SK-N-DZ (cell line): ENCODE measurements around the gene CHTF8.
"Not testable (repeated sequence)": the region's sequence is repeated elsewhere in the genome, so short reads cannot be mapped to it uniquely, and the experiment has no call there.

ENCODE experiments used
- DNase-seq: peaks from one replicate; pipeline ENCODE4 v3.0.0-alpha.2; 2015; ENCODE audit warnings: low spot score

Gene CHTF8

GRCh38 chr16:69139464-69139863 is 7.1 kb upstream of the CHTF8 start:
- not testable (repeated sequence) for DNase-seq

- no peak for DNase-seq
Measured at GRCh38 chr16:69138608-69139007, 6.2 kb upstream of the CHTF8 start.

GRCh38 chr16:69133373-69133954 is 1.1 kb upstream of the CHTF8 start:
- DNase-seq, result no peak

GRCh38 chr16:69131839-69132423 is 457 bp downstream of the CHTF8 start:
- DNase-seq, result peak; percentile 84

GRCh38 chr16:69131167-69131838 is 1.1 kb downstream of the CHTF8 start:
- DNase-seq, result peak; percentile 35

- no peak for DNase-seq
Measured at GRCh38 chr16:69130461-69130860, 1.9 kb downstream of the CHTF8 start.

- DNase-seq, result no peak
Measured at GRCh38 chr16:69127966-69128510, 4.3 kb downstream of the CHTF8 start.

GRCh38 chr16:69126801-69127200 is 5.6 kb downstream of the CHTF8 start:
- not testable (repeated sequence) for DNase-seq

- no peak for DNase-seq
Measured at GRCh38 chr16:69126221-69126620, 6.2 kb downstream of the CHTF8 start.

GRCh38 chr16:69124961-69125360 is 7.4 kb downstream of the CHTF8 start:
- DNase-seq, result not testable (repeated sequence)

- DNase-seq, result not testable (repeated sequence)
Measured at GRCh38 chr16:69124406-69124805, 8.0 kb downstream of the CHTF8 start.

GRCh38 chr16:69123910-69124309 is 8.5 kb downstream of the CHTF8 start:
- DNase-seq, result peak; percentile 83

- DNase-seq, result no peak
Measured at GRCh38 chr16:69120096-69120664, 12.2 kb downstream of the CHTF8 start.

GRCh38 chr16:69119536-69119935 is 12.9 kb downstream of the CHTF8 start:
- no peak for DNase-seq

GRCh38 chr16:69118994-69119393 is 13.4 kb downstream of the CHTF8 start:
- no peak for DNase-seq

GRCh38 chr16:69118468-69118867 is 13.9 kb downstream of the CHTF8 start:
- DNase-seq, result no peak

- no peak for DNase-seq
Measured at GRCh38 chr16:69116906-69117305, 15.5 kb downstream of the CHTF8 start.

- no peak for DNase-seq
Measured at GRCh38 chr16:69116256-69116875, 16.0 kb downstream of the CHTF8 start.

GRCh38 chr16:69115837-69116236 is 16.6 kb downstream of the CHTF8 start:
- DNase-seq, result no peak

GRCh38 chr16:69115361-69115760 is 17.0 kb downstream of the CHTF8 start:
- DNase-seq, result no peak

GRCh38 chr16:69114976-69115355 is 17.4 kb downstream of the CHTF8 start:
- no peak for DNase-seq

- no peak for DNase-seq
Measured at GRCh38 chr16:69114346-69114975, 17.9 kb downstream of the CHTF8 start.
